Measurements from ENCODE around the gene ENPP3. TPM values are rescaled to one million over a fixed set of nuclear protein-coding genes. Genes with fewer than 3 reads are reported as not detected.

The ENPP3 gene
- total RNA-seq, 1 experiment from 2014 or later: 0.45 TPM

DNA sequence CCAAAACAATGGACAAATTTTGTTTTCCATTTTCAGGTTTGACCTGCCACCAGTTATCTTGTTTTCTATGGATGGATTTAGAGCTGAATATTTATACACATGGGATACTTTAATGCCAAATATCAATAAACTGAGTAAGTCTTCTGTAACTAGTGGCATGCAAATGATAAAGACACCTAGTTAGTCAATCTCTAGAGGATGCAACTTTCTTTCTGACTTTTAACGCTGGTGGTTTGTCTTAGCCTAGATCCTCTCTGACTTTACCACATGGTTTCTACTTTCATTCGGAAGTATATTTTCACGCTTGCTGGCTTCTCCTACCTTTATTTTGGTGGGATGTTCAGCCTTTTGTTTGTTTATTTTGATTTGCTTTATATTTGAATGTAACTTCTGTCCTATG, 21.2 kb downstream of the ENPP3 start:
- H3K4me3 ChIP-seq (ENCODE audit: low read depth, low read length, poor library complexity, severe bottlenecking): no peak overlapping the region
- no peak for TF ChIP-seq EZH2 (IDR thresholded peaks at IDR 0.05; ENCODE audit: borderline replicate concordance, low read depth, low read length, poor library complexity, severe bottlenecking)
- TF ChIP-seq CTCF (conservative IDR thresholded peaks at IDR 0.05; ENCODE audit: low read depth, low read length): no peak
- H3K9me3 ChIP-seq (ENCODE audit: low read depth, low read length, poor library complexity, severe bottlenecking): no peaks in the 10 kb centered on the region
- H3K27ac ChIP-seq (ENCODE audit: low read depth, low read length, poor library complexity, severe bottlenecking): no peak overlapping the region
- no peak for DNase-seq (ENCODE audit: low spot score)
- ChIA-PET CTCF (no interaction called here), POLR2A (ENCODE audit: low non-redundant PET) (no interaction called here)
- intact Hi-C loops (cut with micrococcal nuclease; ENCODE audit: unreplicated experiment): no loop called here
- no peaks in the 10 kb centered on the region for H3K36me3 ChIP-seq (ENCODE audit: insufficient read depth, low read length, poor library complexity, severe bottlenecking)
- H3K27me3 ChIP-seq (replicated peaks; ENCODE audit: insufficient read depth, low read depth, low read length, poor library complexity): no peaks in the 10 kb centered on the region
- H3K4me1 ChIP-seq (ENCODE audit: insufficient read depth, low read length, poor library complexity, severe bottlenecking): no peaks in the 10 kb centered on the region
- no TSS peak for BruUV-seq (replicated peaks)

GRCh38 chr6:131660195-131660594, 23.1 kb downstream of the ENPP3 start:
- DNase-seq (ENCODE audit: low spot score): peak; percentile 3
- no peak overlapping the region for H3K27ac ChIP-seq (ENCODE audit: low read depth, low read length, poor library complexity, severe bottlenecking)
- CTCF ChIA-PET: no interaction called here

DNA sequence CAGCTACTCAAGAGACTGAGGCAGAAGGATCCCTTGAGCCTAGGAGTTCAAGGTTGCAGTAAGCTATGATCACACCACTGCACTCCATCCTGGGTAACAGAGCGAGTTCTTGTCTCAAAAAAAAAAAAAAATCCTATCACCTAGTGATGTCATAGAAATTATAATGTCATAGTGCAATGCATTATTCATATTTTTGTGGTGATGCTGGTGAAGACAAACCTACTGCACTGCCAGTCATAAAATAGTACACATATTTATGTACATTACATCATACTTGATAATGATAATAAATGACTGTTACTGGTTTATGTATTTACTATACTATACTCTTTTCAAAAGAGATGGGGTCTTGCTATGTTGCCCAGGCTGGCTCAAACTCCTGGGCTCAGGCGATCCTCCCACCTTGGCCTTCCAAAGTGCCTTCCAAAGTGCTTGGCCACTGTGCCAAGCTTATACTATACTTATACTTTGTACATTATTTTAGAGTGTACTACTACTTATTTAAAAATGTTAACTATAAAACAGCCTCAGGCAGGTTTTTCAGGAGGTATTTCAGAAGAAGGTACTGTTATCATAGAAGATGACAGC, 26.6 kb downstream of the ENPP3 start:
- Histone ChIP-seq H3K36me3 (ENCODE audit: insufficient read depth, low read length, poor library complexity, severe bottlenecking) (no peaks in the 10 kb centered on the region), H3K4me3 (ENCODE audit: low read depth, low read length, poor library complexity, severe bottlenecking) (no peak overlapping the region), H3K27me3 (replicated peaks; ENCODE audit: insufficient read depth, low read depth, low read length, poor library complexity) (no peaks in the 10 kb centered on the region), H3K9me3 (ENCODE audit: low read depth, low read length, poor library complexity, severe bottlenecking) (no peaks in the 10 kb centered on the region), H3K27ac (ENCODE audit: low read depth, low read length, poor library complexity, severe bottlenecking) (no peak overlapping the region), H3K4me1 (ENCODE audit: insufficient read depth, low read length, poor library complexity, severe bottlenecking) (no peaks in the 10 kb centered on the region)
- no TSS peak for BruUV-seq (replicated peaks)
- no peak for TF ChIP-seq EZH2 (IDR thresholded peaks at IDR 0.05; ENCODE audit: borderline replicate concordance, low read depth, low read length, poor library complexity, severe bottlenecking)
- no peak for TF ChIP-seq CTCF (conservative IDR thresholded peaks at IDR 0.05; ENCODE audit: low read depth, low read length)
- no peak for DNase-seq (ENCODE audit: low spot score)
- POLR2A ChIA-PET (ENCODE audit: low non-redundant PET): no interaction called here
- CTCF ChIA-PET: no interaction called here
- intact Hi-C loops (cut with micrococcal nuclease; ENCODE audit: unreplicated experiment): no loop called here

More at GRCh38 chr6:131660195-131660594, 23.1 kb downstream of the ENPP3 start:
- H3K4me1 ChIP-seq (ENCODE audit: insufficient read depth, low read length, poor library complexity, severe bottlenecking): no peaks in the 10 kb centered on the region
- H3K4me3 ChIP-seq (ENCODE audit: low read depth, low read length, poor library complexity, severe bottlenecking): no peak overlapping the region
- no peaks in the 10 kb centered on the region for H3K9me3 ChIP-seq (ENCODE audit: low read depth, low read length, poor library complexity, severe bottlenecking)
- TF ChIP-seq CTCF (conservative IDR thresholded peaks at IDR 0.05; ENCODE audit: low read depth, low read length): no peak
- no peak for TF ChIP-seq EZH2 (IDR thresholded peaks at IDR 0.05; ENCODE audit: borderline replicate concordance, low read depth, low read length, poor library complexity, severe bottlenecking)
- BruUV-seq (replicated peaks): no TSS peak
- intact Hi-C loops (cut with micrococcal nuclease; ENCODE audit: unreplicated experiment): no loop called here
- no peaks in the 10 kb centered on the region for H3K27me3 ChIP-seq (replicated peaks; ENCODE audit: insufficient read depth, low read depth, low read length, poor library complexity)
- POLR2A ChIA-PET (ENCODE audit: low non-redundant PET): no interaction called here
- H3K36me3 ChIP-seq (ENCODE audit: insufficient read depth, low read length, poor library complexity, severe bottlenecking): no peaks in the 10 kb centered on the region

Data from A673 (cell line).